CD8-positive, alpha-beta memory T cell (primary cell): ENCODE data around the gene PTPN13. TPM values are rescaled to one million over a fixed set of nuclear protein-coding genes. Genes with fewer than 3 reads are reported as not detected.
A peak's percentile ranks its signal among the peaks of the same experiment; 100 is the strongest.

Experiments
- CTCF ChIA-PET: fragments of 350-600 bp; sonication (Branson Sonifier 250); formaldehyde crosslinking; loops from one replicate; lab custom pipeline; 2021; ENCODE audit warnings: antibody characterized with exemption; lab: Charles Lee
- POLR2A ChIA-PET: fragments of 350-600 bp; sonication (Branson Sonifier 250); formaldehyde crosslinking; loops from one replicate; lab custom pipeline; 2021; ENCODE audit warnings: antibody characterized with exemption; lab: Charles Lee
- DNase-seq, 5 donors: peaks; one replicate each; pipeline versions ENCODE4 v3.0.0 to v3.0.0-alpha.2; 2020 to 2022; ENCODE audit warnings: mixed read lengths in 1 of 5
- H3K27ac ChIP-seq: one replicate; pipeline ENCODE4 v1.7.0; 2013; ENCODE audit warnings: low read depth, mild to moderate bottlenecking, low read length, moderate library complexity
- H3K27me3 ChIP-seq: 2 replicates; pipeline ENCODE4 v1.7.0; 2013; ENCODE audit warnings: low read length, mild to moderate bottlenecking; ENCODE audit not compliant: insufficient read depth, poor library complexity, severe bottlenecking
- H3K36me3 ChIP-seq: 2 replicates; pipeline ENCODE4 v1.7.0; 2013; ENCODE audit warnings: mild to moderate bottlenecking, low read length, moderate library complexity; ENCODE audit not compliant: insufficient read depth
- H3K4me1 ChIP-seq: 2 replicates; pipeline ENCODE4 v1.7.0; 2013; ENCODE audit warnings: mild to moderate bottlenecking, low read length, moderate library complexity; ENCODE audit not compliant: insufficient read depth
- H3K4me3 ChIP-seq: 2 replicates; pipeline ENCODE4 v1.7.0; 2013; ENCODE audit warnings: mild to moderate bottlenecking, low read length
- H3K9me3 ChIP-seq: 2 replicates; pipeline ENCODE4 v1.7.0; 2013; ENCODE audit warnings: mild to moderate bottlenecking, low read length
- H3K27ac Mint-ChIP-seq, 8 donors: one replicate each; pipeline ENCODE4 v1.8.0; 2020 to 2021; ENCODE audit warnings: mixed read lengths in 8 of 8, mild to moderate bottlenecking in 6 of 8, inconsistent platforms in 3 of 8, moderate library complexity in 3 of 8
- H3K27me3 Mint-ChIP-seq, 2 donors: one replicate each; pipeline ENCODE4 v1.8.0; 2020 to 2021; ENCODE audit warnings: mixed read lengths in 2 of 2, mild to moderate bottlenecking in 1 of 2, moderate library complexity in 1 of 2
- H3K36me3 Mint-ChIP-seq, 3 donors: one replicate each; pipeline ENCODE4 v1.8.0; 2020 to 2021; ENCODE audit warnings: mixed read lengths in 3 of 3, inconsistent platforms in 1 of 3, mild to moderate bottlenecking in 1 of 3
- H3K4me1 Mint-ChIP-seq, 3 donors: one replicate each; pipeline ENCODE4 v1.8.0; 2020 to 2021; ENCODE audit warnings: mixed read lengths in 3 of 3, inconsistent platforms in 1 of 3, mild to moderate bottlenecking in 1 of 3
- H3K4me3 Mint-ChIP-seq, 7 donors: one replicate each; pipeline ENCODE4 v1.8.0; 2020 to 2021; ENCODE audit warnings: mixed read lengths in 7 of 7, mild to moderate bottlenecking in 6 of 7, moderate library complexity in 4 of 7, inconsistent platforms in 2 of 7
- H3K9me3 Mint-ChIP-seq, 5 donors: one replicate each; pipeline ENCODE4 v1.8.0; 2020 to 2022; ENCODE audit warnings: mixed read lengths in 5 of 5, mild to moderate bottlenecking in 3 of 5, moderate library complexity in 2 of 5, inconsistent platforms in 1 of 5
- polyA plus RNA-seq: library from polyadenylated mRNA; unstranded; fragments of 300-500 nt; fragmentation: Illumina TruSeq; gene quantifications from one replicate; pipeline ENCODE4 v1.2.3, GENCODE V29; 2021
- total RNA-seq, 2 experiments: library from RNA; stranded (reverse); gene quantifications; one replicate each; pipeline ENCODE4 v1.2.3, GENCODE V29; 2021

Gene PTPN13, protein sequence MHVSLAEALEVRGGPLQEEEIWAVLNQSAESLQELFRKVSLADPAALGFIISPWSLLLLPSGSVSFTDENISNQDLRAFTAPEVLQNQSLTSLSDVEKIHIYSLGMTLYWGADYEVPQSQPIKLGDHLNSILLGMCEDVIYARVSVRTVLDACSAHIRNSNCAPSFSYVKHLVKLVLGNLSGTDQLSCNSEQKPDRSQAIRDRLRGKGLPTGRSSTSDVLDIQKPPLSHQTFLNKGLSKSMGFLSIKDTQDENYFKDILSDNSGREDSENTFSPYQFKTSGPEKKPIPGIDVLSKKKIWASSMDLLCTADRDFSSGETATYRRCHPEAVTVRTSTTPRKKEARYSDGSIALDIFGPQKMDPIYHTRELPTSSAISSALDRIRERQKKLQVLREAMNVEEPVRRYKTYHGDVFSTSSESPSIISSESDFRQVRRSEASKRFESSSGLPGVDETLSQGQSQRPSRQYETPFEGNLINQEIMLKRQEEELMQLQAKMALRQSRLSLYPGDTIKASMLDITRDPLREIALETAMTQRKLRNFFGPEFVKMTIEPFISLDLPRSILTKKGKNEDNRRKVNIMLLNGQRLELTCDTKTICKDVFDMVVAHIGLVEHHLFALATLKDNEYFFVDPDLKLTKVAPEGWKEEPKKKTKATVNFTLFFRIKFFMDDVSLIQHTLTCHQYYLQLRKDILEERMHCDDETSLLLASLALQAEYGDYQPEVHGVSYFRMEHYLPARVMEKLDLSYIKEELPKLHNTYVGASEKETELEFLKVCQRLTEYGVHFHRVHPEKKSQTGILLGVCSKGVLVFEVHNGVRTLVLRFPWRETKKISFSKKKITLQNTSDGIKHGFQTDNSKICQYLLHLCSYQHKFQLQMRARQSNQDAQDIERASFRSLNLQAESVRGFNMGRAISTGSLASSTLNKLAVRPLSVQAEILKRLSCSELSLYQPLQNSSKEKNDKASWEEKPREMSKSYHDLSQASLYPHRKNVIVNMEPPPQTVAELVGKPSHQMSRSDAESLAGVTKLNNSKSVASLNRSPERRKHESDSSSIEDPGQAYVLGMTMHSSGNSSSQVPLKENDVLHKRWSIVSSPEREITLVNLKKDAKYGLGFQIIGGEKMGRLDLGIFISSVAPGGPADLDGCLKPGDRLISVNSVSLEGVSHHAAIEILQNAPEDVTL (N-terminal part only)
- under 1 TPM; 0.07 to 0.53 TPM for total RNA-seq
- polyA plus RNA-seq, result 1.3 TPM

DNA sequence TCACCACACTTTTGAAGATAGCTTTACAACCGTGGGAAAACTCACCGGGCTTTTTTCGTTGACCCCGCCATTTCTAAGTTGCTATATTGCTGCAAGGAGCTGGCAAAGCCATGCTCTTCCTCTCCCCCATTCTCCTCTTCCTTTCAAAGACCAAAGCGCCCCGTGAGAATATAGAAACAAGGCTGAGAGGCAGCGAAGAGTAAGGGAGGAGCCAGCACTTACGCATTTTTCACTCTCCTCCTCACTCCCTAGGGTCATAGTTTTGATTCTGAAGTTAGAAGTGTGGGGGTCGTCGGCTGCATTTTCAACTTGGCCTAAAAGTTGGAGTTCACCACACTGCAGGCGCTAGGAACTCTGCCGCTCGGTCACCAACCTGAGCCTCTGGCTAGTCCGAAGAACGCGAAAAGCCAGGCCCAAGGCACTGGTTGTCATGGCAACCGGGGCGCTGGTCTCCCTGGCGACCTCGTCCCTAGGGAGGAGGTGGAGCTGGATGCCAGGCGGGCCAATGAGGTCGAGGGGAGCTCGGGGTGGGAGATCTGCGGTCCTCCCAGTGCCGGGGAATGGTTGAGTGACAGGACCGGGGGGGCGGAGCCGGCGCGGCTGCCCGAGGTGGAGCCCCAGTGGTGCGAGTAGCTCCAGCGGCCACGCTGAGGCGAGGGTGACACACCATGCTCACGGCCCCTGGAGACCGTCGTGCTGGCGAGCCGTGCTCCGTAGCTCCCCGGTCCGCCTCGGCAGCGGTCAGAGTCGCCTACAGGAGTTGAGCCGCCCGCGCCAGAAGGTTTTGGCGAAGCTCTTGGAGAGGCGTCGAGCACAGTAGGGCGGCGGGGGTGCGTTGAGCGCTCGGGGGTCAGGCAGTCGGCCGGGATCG lies at the start of gene PTPN13:
Gene PTPN13 (plus strand): TSS at position 628 of the 871 bp plus-strand sequence. CDS start 40,942 bp downstream, outside the sequence.
- peaks cover 5% of the 10 kb centered on the region for H3K27me3 ChIP-seq
- H3K27ac Mint-ChIP-seq, result peak within 1 kb of the TSS in 7 of 8 donors; percentile 36 to 77 (median 68)

DNA sequence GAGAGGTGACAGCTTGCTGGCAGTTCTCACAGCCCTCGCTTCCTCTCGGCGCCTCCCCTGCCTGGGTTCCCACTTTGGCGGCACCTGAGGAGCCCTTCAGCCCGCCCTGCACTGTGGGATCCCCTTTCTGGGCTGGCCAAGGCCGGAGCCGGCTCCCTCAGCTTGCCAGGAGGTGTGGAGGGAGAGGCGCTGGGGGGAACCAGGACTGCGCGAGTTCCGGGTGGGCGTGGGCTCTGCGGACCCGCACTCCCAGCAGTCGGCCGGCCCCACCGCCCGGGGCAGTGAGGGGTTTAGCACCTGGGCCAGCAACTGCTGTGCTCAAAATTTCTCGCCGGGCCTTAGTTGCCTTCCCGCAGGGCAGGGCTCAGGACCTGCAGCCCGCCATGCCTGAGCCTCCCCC lies 47.0 kb upstream of the PTPN13 start:
- no peak overlapping the region for H3K4me3 ChIP-seq
- H3K36me3 Mint-ChIP-seq, result no peaks in the 10 kb centered on the region
- H3K9me3 ChIP-seq, result no peaks in the 10 kb centered on the region
- ChIA-PET POLR2A (no interaction called here), CTCF (no interaction called here)
- H3K36me3 ChIP-seq, result no peaks in the 10 kb centered on the region
- no peak overlapping the region for H3K27ac Mint-ChIP-seq
- H3K4me1 ChIP-seq, result no peaks in the 10 kb centered on the region
- no peak overlapping the region for H3K4me3 Mint-ChIP-seq
- H3K9me3 Mint-ChIP-seq, result peaks cover 0 to 5% (median 2%) of the 10 kb centered on the region in 5 donors
- peak in 1 of 5 donors; percentile 49 for DNase-seq
- H3K27me3 Mint-ChIP-seq, result no peaks in the 10 kb centered on the region
- H3K27me3 ChIP-seq, result no peaks in the 10 kb centered on the region
- no peak overlapping the region for H3K27ac ChIP-seq
- H3K4me1 Mint-ChIP-seq, result peaks cover 4 to 23% (median 15%) of the 10 kb centered on the region in 3 donors

More for the DNA sequence above, at the start of gene PTPN13:
- H3K36me3 Mint-ChIP-seq, result no peaks in the 10 kb centered on the region
- DNase-seq, result peak in 4 of 5 donors; percentile 36 to 69 (median 50)
- Histone ChIP-seq H3K9me3 (no peaks in the 10 kb centered on the region), H3K27ac (no peak within 1 kb of the TSS), H3K4me3 (no peak within 1 kb of the TSS), H3K36me3 (no peaks in the 10 kb centered on the region), H3K4me1 (no peaks in the 10 kb centered on the region)
- peaks cover 5 to 49% of the 10 kb centered on the region in 2 donors for H3K27me3 Mint-ChIP-seq
- ChIA-PET CTCF (no interaction called here), POLR2A (no interaction called here)
- peak within 1 kb of the TSS; percentile 60 to 90 (median 82) for H3K4me3 Mint-ChIP-seq
- H3K9me3 Mint-ChIP-seq, result peaks cover 0 to 5% (median 0%) of the 10 kb centered on the region in 5 donors
- H3K4me1 Mint-ChIP-seq, result peaks cover 11 to 16% (median 15%) of the 10 kb centered on the region in 3 donors

DNA sequence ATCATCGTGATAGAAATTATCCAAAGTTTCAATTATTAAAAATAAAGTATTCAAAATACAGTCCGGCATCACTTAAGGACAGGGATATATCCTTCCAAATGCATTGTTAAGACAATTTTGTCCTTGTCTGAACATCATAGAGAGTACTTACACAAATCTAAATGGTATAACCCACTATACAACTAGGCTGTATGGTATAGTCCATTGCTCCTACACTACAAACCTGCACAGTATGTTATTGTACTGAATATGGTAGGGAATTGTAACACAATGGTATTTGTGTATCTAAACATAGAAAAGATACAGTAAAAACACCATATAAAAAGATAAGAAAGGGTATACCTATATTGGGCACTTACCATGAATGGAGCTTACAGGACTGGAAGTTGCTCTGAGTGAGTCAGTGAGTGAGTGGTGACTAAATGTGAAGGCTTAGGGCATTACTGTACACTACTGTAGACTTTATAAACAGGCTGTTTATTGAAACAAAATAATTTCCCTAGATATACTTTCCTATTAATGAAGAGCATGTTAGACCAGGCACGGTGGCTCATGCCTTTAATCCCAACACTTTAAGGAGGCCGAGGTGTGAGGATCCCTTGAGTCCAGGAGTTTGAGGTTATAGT lies 44.8 kb upstream of the PTPN13 start:
- Mint-ChIP-seq H3K4me3 (no peak overlapping the region), H3K27me3 (no peaks in the 10 kb centered on the region), H3K36me3 (no peaks in the 10 kb centered on the region), H3K27ac (no peak overlapping the region), H3K4me1 (peaks cover 0 to 14% (median 10%) of the 10 kb centered on the region in 3 donors), H3K9me3 (peaks cover 0 to 3% (median 2%) of the 10 kb centered on the region in 5 donors)
- Histone ChIP-seq H3K9me3 (no peaks in the 10 kb centered on the region), H3K4me1 (no peaks in the 10 kb centered on the region), H3K36me3 (no peaks in the 10 kb centered on the region), H3K4me3 (no peak overlapping the region), H3K27me3 (no peaks in the 10 kb centered on the region), H3K27ac (no peak overlapping the region)
- POLR2A ChIA-PET, result no interaction called here
- DNase-seq, result no peak
- CTCF ChIA-PET, result no interaction called here

DNA sequence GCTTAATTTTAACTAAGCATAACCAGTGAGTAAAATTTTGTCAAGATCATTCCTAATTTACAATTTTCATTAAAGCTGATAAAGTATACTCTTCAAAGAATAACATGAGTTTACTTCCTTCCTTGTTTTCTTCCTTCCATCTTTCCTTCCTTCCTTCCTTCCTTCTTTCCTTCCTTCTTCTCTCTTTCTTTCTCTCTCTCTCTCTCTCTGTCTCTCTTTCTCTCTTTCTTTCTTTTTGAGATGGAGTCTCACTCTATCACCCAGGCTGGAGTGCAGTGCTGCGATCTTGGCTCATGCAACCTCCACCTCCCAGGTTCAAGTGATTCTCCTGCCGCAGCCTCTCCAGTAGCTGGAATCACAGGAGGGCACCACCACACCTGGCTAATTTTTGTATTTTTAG lies 42.7 kb upstream of the PTPN13 start:
- Histone ChIP-seq H3K4me1 (no peaks in the 10 kb centered on the region), H3K27me3 (no peaks in the 10 kb centered on the region), H3K36me3 (no peaks in the 10 kb centered on the region), H3K9me3 (no peaks in the 10 kb centered on the region), H3K27ac (no peak overlapping the region), H3K4me3 (no peak overlapping the region)
- no peaks in the 10 kb centered on the region for H3K27me3 Mint-ChIP-seq
- peaks cover 0 to 3% (median 0%) of the 10 kb centered on the region in 5 donors for H3K9me3 Mint-ChIP-seq
- H3K27ac Mint-ChIP-seq, result peak overlapping the region in 1 of 8 donors; percentile 3
- H3K4me3 Mint-ChIP-seq, result no peak overlapping the region
- DNase-seq, result no peak
- ChIA-PET POLR2A (no interaction called here), CTCF (no interaction called here)
- H3K36me3 Mint-ChIP-seq, result no peaks in the 10 kb centered on the region
- peaks cover 0 to 7% (median 6%) of the 10 kb centered on the region in 3 donors for H3K4me1 Mint-ChIP-seq

DNA sequence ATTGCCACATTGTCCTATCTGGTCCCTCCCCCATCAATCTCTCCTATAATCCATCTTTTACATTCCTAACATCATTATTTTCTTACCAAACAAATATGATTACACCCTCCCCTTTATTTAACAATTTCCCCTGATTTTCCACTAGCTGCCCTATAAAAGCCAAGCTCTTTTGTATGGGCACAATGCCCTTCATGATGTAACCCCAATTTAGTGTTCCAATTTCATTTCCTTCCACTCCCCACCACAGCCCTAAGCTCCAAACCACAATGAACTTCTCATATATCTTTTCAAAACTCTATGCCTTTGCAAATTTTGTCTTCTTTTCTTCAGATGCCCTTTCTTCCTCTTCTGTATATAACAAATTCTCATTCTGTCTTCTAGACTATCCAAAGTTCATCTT lies 39.5 kb upstream of the PTPN13 start:
- Mint-ChIP-seq H3K27ac (peak overlapping the region in 1 of 8 donors; percentile 86), H3K4me1 (peaks cover 0 to 14% (median 7%) of the 10 kb centered on the region in 3 donors)
- H3K27me3 ChIP-seq, result no peaks in the 10 kb centered on the region

DNA sequence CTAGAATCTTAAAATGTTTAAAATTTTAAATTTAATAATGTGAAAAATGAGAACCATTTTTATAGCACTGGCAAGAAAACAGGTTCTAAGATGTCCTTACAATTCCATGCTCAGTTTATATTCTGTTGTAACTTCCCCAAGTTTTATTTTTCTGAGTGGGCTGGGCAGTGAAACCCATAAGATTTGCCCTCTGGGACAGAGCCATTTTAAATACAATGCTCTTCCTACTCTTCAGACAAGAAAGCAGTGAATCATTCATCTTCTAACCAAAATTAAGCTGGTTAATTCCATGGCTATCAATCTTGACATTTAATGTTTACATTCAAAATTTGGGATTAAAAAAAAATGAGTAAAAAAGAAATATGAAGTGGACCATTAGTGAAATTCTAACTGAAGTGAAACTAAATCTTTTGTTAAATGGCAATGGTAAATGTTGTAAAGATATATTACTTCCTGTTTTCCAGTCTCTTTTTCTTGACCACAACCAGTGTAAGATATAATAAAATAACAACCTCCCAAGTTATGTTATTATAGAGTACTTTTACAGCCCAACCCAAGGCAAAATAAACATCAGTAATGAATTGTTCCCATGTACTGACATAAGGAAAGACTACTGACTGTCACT lies 37.2 kb upstream of the PTPN13 start:
- POLR2A ChIA-PET, result no interaction called here
- H3K4me3 ChIP-seq, result no peak overlapping the region
- H3K27ac ChIP-seq, result no peak overlapping the region
- CTCF ChIA-PET, result no interaction called here
- DNase-seq, result no peak
- H3K4me1 Mint-ChIP-seq, result peaks cover 0 to 14% (median 7%) of the 10 kb centered on the region in 3 donors
- H3K4me3 Mint-ChIP-seq, result peak overlapping the region in 2 of 7 donors; percentile 5 to 46
- H3K9me3 Mint-ChIP-seq, result peaks cover 0 to 3% (median 0%) of the 10 kb centered on the region in 5 donors
- no peaks in the 10 kb centered on the region for H3K27me3 Mint-ChIP-seq
- H3K36me3 ChIP-seq, result no peaks in the 10 kb centered on the region
- H3K9me3 ChIP-seq, result no peaks in the 10 kb centered on the region
- H3K27me3 ChIP-seq, result no peaks in the 10 kb centered on the region
- no peaks in the 10 kb centered on the region for H3K36me3 Mint-ChIP-seq
- H3K27ac Mint-ChIP-seq, result no peak overlapping the region
- H3K4me1 ChIP-seq, result no peaks in the 10 kb centered on the region

More for the DNA sequence above, 39.5 kb upstream of the PTPN13 start:
- Mint-ChIP-seq H3K4me3 (peak overlapping the region in 5 of 7 donors; percentile 4 to 40 (median 7)), H3K36me3 (no peaks in the 10 kb centered on the region), H3K9me3 (peaks cover 0 to 3% (median 0%) of the 10 kb centered on the region in 5 donors), H3K27me3 (no peaks in the 10 kb centered on the region)
- ChIA-PET POLR2A (no interaction called here), CTCF (no interaction called here)
- Histone ChIP-seq H3K27ac (no peak overlapping the region), H3K4me3 (no peak overlapping the region), H3K9me3 (no peaks in the 10 kb centered on the region), H3K36me3 (no peaks in the 10 kb centered on the region), H3K4me1 (no peaks in the 10 kb centered on the region)
- DNase-seq, result peak in 1 of 5 donors; percentile 2
